CD14-positive monocyte (primary cell): ENCODE measurements around the gene SULT2B1. TPM values are rescaled to one million over a fixed set of nuclear protein-coding genes. Genes with fewer than 3 reads are reported as not detected.

Source experiments
- DNase-seq, 3 donors: peaks; one replicate each; pipeline ENCODE4 v3.0.0-alpha.2; 2011 to 2022
- H2AFZ ChIP-seq: 2 replicates; pipeline ENCODE4 v1.6.0; 2012; ENCODE audit warnings: mild to moderate bottlenecking, low read depth, low read length, inconsistent platforms; ENCODE audit not compliant: insufficient read depth, poor library complexity, severe bottlenecking
- H3K27ac ChIP-seq, 2 donors: 1 replicate in 1 of 2; 2 replicates in 1 of 2; pipeline ENCODE4 v1.5.1; 2012 to 2013; ENCODE audit warnings: low read length in 2 of 2, control low read depth in 1 of 2, inconsistent platforms in 1 of 2, low read depth in 1 of 2, mild to moderate bottlenecking in 1 of 2
- H3K27me3 ChIP-seq, 2 donors: one replicate each; pipeline versions ENCODE4 v1.6.0 to v1.6.1; 2011 to 2013; ENCODE audit warnings: low read length in 2 of 2; ENCODE audit not compliant: control insufficient read depth in 2 of 2, insufficient read depth in 2 of 2
- H3K36me3 ChIP-seq, 2 donors: replicated peaks in 1 of 2; 1 replicate in 1 of 2; 2 replicates in 1 of 2; pipeline versions ENCODE4 v1.5.1 to v1.6.1; 2012 to 2013; ENCODE audit warnings: low read length in 2 of 2, control low read depth in 1 of 2, inconsistent platforms in 1 of 2, mild to moderate bottlenecking in 1 of 2; ENCODE audit not compliant: insufficient read depth in 2 of 2, control insufficient read depth in 1 of 2
- H3K4me1 ChIP-seq, 2 donors: 1 replicate in 1 of 2; 2 replicates in 1 of 2; pipeline versions ENCODE4 v1.5.1 to v1.6.1; 2012 to 2013; ENCODE audit warnings: low read length in 2 of 2, control low read depth in 1 of 2, inconsistent platforms in 1 of 2, mild to moderate bottlenecking in 1 of 2, moderate library complexity in 1 of 2; ENCODE audit not compliant: insufficient read depth in 2 of 2, control insufficient read depth in 1 of 2
- H3K4me2 ChIP-seq: replicated peaks from 2 replicates; pipeline ENCODE3; 2012; ENCODE audit warnings: low read length, moderate library complexity, mild to moderate bottlenecking; ENCODE audit not compliant: poor library complexity, severe bottlenecking; ENCODE audit errors: extremely low read depth
- H3K4me3 ChIP-seq, 3 experiments: fragments of 200-600 bp in 1 of 3; sonication (generic) in 1 of 3; replicated peaks in 1 of 3; 1 replicate in 2 of 3; 2 replicates in 1 of 3; pipeline ENCODE4 v1.5.1; 2011 to 2013; ENCODE audit warnings: low read length in 3 of 3, mild to moderate bottlenecking in 3 of 3, control low read depth in 2 of 3, low read depth in 2 of 3, inconsistent platforms in 1 of 3, moderate library complexity in 1 of 3
- H3K79me2 ChIP-seq: 2 replicates; pipeline ENCODE4 v1.6.0; 2012; ENCODE audit warnings: mild to moderate bottlenecking, control low read depth, inconsistent platforms, low read length, moderate library complexity; ENCODE audit not compliant: insufficient read depth
- H3K9ac ChIP-seq: 2 replicates; pipeline ENCODE4 v1.6.0; 2017; ENCODE audit warnings: low read length, mild to moderate bottlenecking; ENCODE audit not compliant: insufficient read depth, poor library complexity, severe bottlenecking
- H3K9me3 ChIP-seq, 2 donors: replicated peaks in 1 of 2; 1 replicate in 1 of 2; 2 replicates in 1 of 2; pipeline versions ENCODE4 v1.5.1 to v1.6.1; 2012 to 2013; ENCODE audit warnings: low read length in 2 of 2, control low read depth in 1 of 2; ENCODE audit not compliant: control insufficient read depth in 1 of 2, insufficient read depth in 1 of 2
- H4K20me1 ChIP-seq: 2 replicates; pipeline ENCODE4 v1.6.0; 2012; ENCODE audit warnings: mild to moderate bottlenecking, low read length, control low read depth, moderate library complexity; ENCODE audit not compliant: insufficient read depth
- H3K27ac Mint-ChIP-seq, 7 donors: one replicate each; pipeline ENCODE4 v1.8.0; 2020; ENCODE audit warnings: mild to moderate bottlenecking in 7 of 7, mixed read lengths in 7 of 7, moderate library complexity in 6 of 7, inconsistent platforms in 2 of 7
- H3K27me3 Mint-ChIP-seq, 3 donors: one replicate each; pipeline ENCODE4 v1.8.0; 2021 to 2022; ENCODE audit warnings: low read depth in 3 of 3, mild to moderate bottlenecking in 3 of 3, mixed read lengths in 3 of 3, moderate library complexity in 3 of 3, inconsistent platforms in 1 of 3
- H3K36me3 Mint-ChIP-seq, 2 donors: one replicate each; pipeline ENCODE4 v1.8.0; 2020; ENCODE audit warnings: mixed read lengths in 2 of 2, inconsistent platforms in 1 of 2, mild to moderate bottlenecking in 1 of 2
- H3K4me1 Mint-ChIP-seq: one replicate; pipeline ENCODE4 v1.8.0; 2020; ENCODE audit warnings: mild to moderate bottlenecking, mixed read lengths
- H3K4me3 Mint-ChIP-seq, 2 donors: one replicate each; pipeline ENCODE4 v1.8.0; 2020; ENCODE audit warnings: mild to moderate bottlenecking in 2 of 2, mixed read lengths in 2 of 2, moderate library complexity in 1 of 2
- H3K9me3 Mint-ChIP-seq, 7 donors: one replicate each; pipeline ENCODE4 v1.8.0; 2020 to 2022; ENCODE audit warnings: mixed read lengths in 7 of 7, mild to moderate bottlenecking in 6 of 7, moderate library complexity in 6 of 7, inconsistent platforms in 2 of 7
- WGBS: methylation state at CpG from one replicate; pipeline ENCODE4 v1.1.5; 2013; ENCODE audit warnings: missing lambda C conversion rate; ENCODE audit not compliant: insufficient coverage; 5-methylcytosine and 5-hydroxymethylcytosine counted together
- intact Hi-C, 2 donors: fragments of 100-400 bp; cut with micrococcal nuclease; formaldehyde crosslinking; loops; one replicate each; pipeline versions ENCODE4 v1.15.0 to v1.15.1; 2023
- polyA plus RNA-seq, 3 donors: library from polyadenylated mRNA; depleted of rRNA in 1 of 3; unstranded in 2 of 3; stranded (reverse) in 1 of 3; fragments of 300-500 nt in 2 of 3; fragments of >200 nt in 1 of 3; fragmentation: Illumina TruSeq in 2 of 3; gene quantifications; 1 replicate in 2 of 3; 2 replicates in 1 of 3; pipeline ENCODE4 v1.2.3, GENCODE V29; 2012 to 2021
- TF ChIP-seq, protein P1 (sequence below): fragments of 200-600 bp; IDR thresholded peaks from one replicate; pipeline ENCODE4 v1.8.0; 2022; ENCODE audit warnings: antibody characterized with exemption, mild to moderate bottlenecking

Gene SULT2B1
- polyA plus RNA-seq, 3 donors = 0.09 to 0.40 TPM; not detected in 1

DNA sequence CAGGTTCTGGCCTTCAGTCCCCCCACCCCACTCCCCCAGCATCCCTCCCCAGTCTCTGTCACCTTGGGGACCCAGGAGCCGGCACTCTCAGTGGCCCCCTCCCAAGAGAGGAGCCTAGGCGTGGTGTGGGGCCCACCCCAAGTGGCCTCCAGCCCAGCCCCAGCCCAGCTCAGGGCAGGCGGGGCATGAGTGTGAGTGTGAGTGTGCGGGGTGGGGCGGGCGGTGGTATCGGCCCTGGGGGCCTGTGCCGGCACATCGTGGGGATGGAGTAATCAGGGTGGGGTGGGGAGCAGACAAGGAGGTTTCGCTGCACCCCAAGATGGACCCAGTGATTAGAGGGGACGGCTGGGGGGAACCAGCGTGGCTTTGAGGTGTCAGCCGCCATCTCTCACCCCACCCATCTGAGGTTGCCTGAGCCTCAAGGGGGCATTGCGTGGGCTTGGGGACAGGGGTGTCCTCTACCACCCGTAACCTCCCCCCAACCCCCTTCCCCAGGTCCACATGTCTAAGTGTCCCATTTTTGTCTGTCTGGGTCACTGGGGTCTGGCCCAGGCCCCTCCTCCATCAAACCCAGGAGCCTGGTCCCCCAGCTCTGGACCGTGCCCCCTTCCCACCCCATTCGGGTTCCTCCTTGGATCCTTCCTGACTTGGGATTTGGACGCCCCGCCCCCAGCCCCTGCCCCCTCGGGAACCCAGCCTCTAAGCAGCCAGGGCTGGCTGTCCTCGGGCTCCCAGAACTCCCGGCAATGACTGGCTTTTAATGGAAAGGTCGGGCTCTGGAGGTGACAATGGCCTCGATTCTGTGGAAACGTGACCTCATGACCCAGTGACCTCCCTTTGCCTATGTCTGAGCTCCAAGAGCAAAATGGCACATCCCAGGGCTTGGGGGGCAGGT is 6.9 kb upstream of the SULT2B1 start:
- no peak overlapping the region for H3K4me2 ChIP-seq
- no peak overlapping the region for H2AFZ ChIP-seq
- H4K20me1 ChIP-seq = no peaks in the 10 kb centered on the region
- H3K36me3 ChIP-seq = no peaks in the 10 kb centered on the region
- H3K36me3 Mint-ChIP-seq = no peaks in the 10 kb centered on the region
- peaks cover 0 to 7% (median 2%) of the 10 kb centered on the region in 3 donors for H3K27me3 Mint-ChIP-seq
- 87% methylated on average over 13 of the region's 25 CpGs for WGBS
- H3K9me3 ChIP-seq = no peaks in the 10 kb centered on the region
- no peak for DNase-seq
- no peak overlapping the region for H3K4me3 Mint-ChIP-seq
- no peak overlapping the region for H3K9ac ChIP-seq
- no peaks in the 10 kb centered on the region for H3K79me2 ChIP-seq
- intact Hi-C loops = no loop called here
- peaks cover 0 to 4% of the 10 kb centered on the region in 2 donors for H3K4me1 ChIP-seq
- no peak overlapping the region for H3K27ac Mint-ChIP-seq
- H3K9me3 Mint-ChIP-seq = no peaks in the 10 kb centered on the region
- no peak overlapping the region for H3K27ac ChIP-seq
- peaks cover 5% of the 10 kb centered on the region for H3K4me1 Mint-ChIP-seq
- no peak overlapping the region for H3K4me3 ChIP-seq
- TF ChIP-seq, protein P1, sequence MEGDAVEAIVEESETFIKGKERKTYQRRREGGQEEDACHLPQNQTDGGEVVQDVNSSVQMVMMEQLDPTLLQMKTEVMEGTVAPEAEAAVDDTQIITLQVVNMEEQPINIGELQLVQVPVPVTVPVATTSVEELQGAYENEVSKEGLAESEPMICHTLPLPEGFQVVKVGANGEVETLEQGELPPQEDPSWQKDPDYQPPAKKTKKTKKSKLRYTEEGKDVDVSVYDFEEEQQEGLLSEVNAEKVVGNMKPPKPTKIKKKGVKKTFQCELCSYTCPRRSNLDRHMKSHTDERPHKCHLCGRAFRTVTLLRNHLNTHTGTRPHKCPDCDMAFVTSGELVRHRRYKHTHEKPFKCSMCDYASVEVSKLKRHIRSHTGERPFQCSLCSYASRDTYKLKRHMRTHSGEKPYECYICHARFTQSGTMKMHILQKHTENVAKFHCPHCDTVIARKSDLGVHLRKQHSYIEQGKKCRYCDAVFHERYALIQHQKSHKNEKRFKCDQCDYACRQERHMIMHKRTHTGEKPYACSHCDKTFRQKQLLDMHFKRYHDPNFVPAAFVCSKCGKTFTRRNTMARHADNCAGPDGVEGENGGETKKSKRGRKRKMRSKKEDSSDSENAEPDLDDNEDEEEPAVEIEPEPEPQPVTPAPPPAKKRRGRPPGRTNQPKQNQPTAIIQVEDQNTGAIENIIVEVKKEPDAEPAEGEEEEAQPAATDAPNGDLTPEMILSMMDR = no peak
- no peaks in the 10 kb centered on the region for H3K27me3 ChIP-seq

DNA sequence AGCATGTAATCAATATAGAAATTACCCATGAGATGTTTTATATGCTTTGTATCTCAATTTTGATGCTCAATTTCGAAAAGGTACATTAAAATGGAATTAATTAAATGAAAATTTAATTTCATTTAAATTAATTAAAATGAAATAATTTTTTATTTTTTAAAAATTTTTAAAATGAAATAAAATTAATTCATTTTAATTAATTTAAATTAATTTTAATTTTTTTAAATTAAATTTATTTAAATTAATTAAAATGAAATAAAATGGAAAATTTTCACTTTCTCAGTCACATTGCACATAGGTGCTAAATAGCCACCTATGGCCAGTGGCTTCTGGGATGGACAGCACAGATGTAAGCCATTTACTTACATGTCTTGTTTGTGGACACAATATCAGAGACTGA is 4.2 kb upstream of the SULT2B1 start:
- H3K4me1 ChIP-seq = peaks cover 0 to 4% of the 10 kb centered on the region in 2 donors
- H3K27ac ChIP-seq = no peak overlapping the region
- TF ChIP-seq, protein P1 = no peak
- H3K4me1 Mint-ChIP-seq = peaks cover 5% of the 10 kb centered on the region
- H3K27me3 ChIP-seq = no peaks in the 10 kb centered on the region
- no peaks in the 10 kb centered on the region for H3K9me3 ChIP-seq
- no peak overlapping the region for H2AFZ ChIP-seq
- no peaks in the 10 kb centered on the region for H3K79me2 ChIP-seq
- H3K4me3 Mint-ChIP-seq = no peak overlapping the region
- no peaks in the 10 kb centered on the region for H4K20me1 ChIP-seq
- no peaks in the 10 kb centered on the region for H3K36me3 Mint-ChIP-seq
- no peaks in the 10 kb centered on the region for H3K9me3 Mint-ChIP-seq
- no peak overlapping the region for H3K4me2 ChIP-seq
- H3K36me3 ChIP-seq = no peaks in the 10 kb centered on the region
- no CpG with 5 or more reads among the region's 1 CpG for WGBS
- H3K4me3 ChIP-seq = no peak overlapping the region
- H3K27me3 Mint-ChIP-seq = peaks cover 0 to 6% (median 4%) of the 10 kb centered on the region in 3 donors
- H3K27ac Mint-ChIP-seq = no peak overlapping the region
- no peak overlapping the region for H3K9ac ChIP-seq
- DNase-seq = no peak
- intact Hi-C loops = no loop called here
